H1 (cell line): ENCODE measurements around the gene CRYBG3. TPM values are rescaled to one million over a fixed set of nuclear protein-coding genes. Genes with fewer than 3 reads are reported as not detected.

ENCODE experiments used
- RXRA ChIP-seq: IDR thresholded peaks from 2 replicates; pipeline ENCODE4 v1.6.1; 2011; ENCODE audit warnings: low read depth, mild to moderate bottlenecking, low read length, moderate library complexity; ENCODE audit not compliant: insufficient read depth
- polyA plus RNA-seq, 7 experiments: library from polyadenylated mRNA; depleted of rRNA in 3 of 7; stranded (reverse) in 5 of 7; unstranded in 2 of 7; fragments of >200 nt in 5 of 7; fragments of 200-250 nt in 2 of 7; gene quantifications; 1 replicate in 5 of 7; 2 replicates in 1 of 7; 4 replicates in 1 of 7; pipeline versions ENCODE4 v1.2.1 to v1.2.3, GENCODE V29; 2011 to 2013; ENCODE audit warnings: missing spikeins in 2 of 7, mixed read lengths in 2 of 7
- total RNA-seq: library from RNA; stranded (reverse); fragmentation: NEBNext Ultra II Directional; extraction: Animal tissue kit (Norgen Biotek cat#: 25700); gene quantifications from 2 replicates; pipeline ENCODE4 v1.2.1, GENCODE V29; 2021
- TF ChIP-seq, protein P1 (sequence below): fragments of 300-600 bp; sonication (generic); IDR thresholded peaks from 2 replicates; pipeline ENCODE4 v1.7.1; 2012; ENCODE audit warnings: low read length, moderate library complexity, mild to moderate bottlenecking, inconsistent platforms; ENCODE audit not compliant: insufficient replicate concordance

Gene CRYBG3
- total and polyA plus RNA-seq, 2 of the 8 experiments (the other 6 are each of a cell fraction or from before 2014, with no cell fraction given) = 2.1 to 8.0 TPM

- TF ChIP-seq, protein P1, sequence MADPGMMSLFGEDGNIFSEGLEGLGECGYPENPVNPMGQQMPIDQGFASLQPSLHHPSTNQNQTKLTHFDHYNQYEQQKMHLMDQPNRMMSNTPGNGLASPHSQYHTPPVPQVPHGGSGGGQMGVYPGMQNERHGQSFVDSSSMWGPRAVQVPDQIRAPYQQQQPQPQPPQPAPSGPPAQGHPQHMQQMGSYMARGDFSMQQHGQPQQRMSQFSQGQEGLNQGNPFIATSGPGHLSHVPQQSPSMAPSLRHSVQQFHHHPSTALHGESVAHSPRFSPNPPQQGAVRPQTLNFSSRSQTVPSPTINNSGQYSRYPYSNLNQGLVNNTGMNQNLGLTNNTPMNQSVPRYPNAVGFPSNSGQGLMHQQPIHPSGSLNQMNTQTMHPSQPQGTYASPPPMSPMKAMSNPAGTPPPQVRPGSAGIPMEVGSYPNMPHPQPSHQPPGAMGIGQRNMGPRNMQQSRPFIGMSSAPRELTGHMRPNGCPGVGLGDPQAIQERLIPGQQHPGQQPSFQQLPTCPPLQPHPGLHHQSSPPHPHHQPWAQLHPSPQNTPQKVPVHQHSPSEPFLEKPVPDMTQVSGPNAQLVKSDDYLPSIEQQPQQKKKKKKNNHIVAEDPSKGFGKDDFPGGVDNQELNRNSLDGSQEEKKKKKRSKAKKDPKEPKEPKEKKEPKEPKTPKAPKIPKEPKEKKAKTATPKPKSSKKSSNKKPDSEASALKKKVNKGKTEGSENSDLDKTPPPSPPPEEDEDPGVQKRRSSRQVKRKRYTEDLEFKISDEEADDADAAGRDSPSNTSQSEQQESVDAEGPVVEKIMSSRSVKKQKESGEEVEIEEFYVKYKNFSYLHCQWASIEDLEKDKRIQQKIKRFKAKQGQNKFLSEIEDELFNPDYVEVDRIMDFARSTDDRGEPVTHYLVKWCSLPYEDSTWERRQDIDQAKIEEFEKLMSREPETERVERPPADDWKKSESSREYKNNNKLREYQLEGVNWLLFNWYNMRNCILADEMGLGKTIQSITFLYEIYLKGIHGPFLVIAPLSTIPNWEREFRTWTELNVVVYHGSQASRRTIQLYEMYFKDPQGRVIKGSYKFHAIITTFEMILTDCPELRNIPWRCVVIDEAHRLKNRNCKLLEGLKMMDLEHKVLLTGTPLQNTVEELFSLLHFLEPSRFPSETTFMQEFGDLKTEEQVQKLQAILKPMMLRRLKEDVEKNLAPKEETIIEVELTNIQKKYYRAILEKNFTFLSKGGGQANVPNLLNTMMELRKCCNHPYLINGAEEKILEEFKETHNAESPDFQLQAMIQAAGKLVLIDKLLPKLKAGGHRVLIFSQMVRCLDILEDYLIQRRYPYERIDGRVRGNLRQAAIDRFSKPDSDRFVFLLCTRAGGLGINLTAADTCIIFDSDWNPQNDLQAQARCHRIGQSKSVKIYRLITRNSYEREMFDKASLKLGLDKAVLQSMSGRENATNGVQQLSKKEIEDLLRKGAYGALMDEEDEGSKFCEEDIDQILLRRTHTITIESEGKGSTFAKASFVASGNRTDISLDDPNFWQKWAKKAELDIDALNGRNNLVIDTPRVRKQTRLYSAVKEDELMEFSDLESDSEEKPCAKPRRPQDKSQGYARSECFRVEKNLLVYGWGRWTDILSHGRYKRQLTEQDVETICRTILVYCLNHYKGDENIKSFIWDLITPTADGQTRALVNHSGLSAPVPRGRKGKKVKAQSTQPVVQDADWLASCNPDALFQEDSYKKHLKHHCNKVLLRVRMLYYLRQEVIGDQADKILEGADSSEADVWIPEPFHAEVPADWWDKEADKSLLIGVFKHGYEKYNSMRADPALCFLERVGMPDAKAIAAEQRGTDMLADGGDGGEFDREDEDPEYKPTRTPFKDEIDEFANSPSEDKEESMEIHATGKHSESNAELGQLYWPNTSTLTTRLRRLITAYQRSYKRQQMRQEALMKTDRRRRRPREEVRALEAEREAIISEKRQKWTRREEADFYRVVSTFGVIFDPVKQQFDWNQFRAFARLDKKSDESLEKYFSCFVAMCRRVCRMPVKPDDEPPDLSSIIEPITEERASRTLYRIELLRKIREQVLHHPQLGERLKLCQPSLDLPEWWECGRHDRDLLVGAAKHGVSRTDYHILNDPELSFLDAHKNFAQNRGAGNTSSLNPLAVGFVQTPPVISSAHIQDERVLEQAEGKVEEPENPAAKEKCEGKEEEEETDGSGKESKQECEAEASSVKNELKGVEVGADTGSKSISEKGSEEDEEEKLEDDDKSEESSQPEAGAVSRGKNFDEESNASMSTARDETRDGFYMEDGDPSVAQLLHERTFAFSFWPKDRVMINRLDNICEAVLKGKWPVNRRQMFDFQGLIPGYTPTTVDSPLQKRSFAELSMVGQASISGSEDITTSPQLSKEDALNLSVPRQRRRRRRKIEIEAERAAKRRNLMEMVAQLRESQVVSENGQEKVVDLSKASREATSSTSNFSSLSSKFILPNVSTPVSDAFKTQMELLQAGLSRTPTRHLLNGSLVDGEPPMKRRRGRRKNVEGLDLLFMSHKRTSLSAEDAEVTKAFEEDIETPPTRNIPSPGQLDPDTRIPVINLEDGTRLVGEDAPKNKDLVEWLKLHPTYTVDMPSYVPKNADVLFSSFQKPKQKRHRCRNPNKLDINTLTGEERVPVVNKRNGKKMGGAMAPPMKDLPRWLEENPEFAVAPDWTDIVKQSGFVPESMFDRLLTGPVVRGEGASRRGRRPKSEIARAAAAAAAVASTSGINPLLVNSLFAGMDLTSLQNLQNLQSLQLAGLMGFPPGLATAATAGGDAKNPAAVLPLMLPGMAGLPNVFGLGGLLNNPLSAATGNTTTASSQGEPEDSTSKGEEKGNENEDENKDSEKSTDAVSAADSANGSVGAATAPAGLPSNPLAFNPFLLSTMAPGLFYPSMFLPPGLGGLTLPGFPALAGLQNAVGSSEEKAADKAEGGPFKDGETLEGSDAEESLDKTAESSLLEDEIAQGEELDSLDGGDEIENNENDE = no peak
- no peak for TF ChIP-seq RXRA
- TF ChIP-seq, all 59 proteins: peak for 0
These were observed 20.1 kb downstream of the CRYBG3 start (continued) for GRCh38 chr3:97841956-97842355.
